ENCODE results near the gene KIRREL1.

Gene KIRREL1

GRCh38 chr1:158101455-158101854 is 108.0 kb downstream of the KIRREL1 start:
- Histone ChIP-seq H3K23ac (ENCODE audit: low read length) (no peak overlapping the region), H3K4me3 (ENCODE audit: low read depth, low read length) (no peak overlapping the region), H3K4me2 (ENCODE audit: low read length) (no peak overlapping the region), H3K79me1 (ENCODE audit: low read length) (no peaks in the 10 kb centered on the region), H2AK5ac (ENCODE audit: low read length) (no peak overlapping the region), H3K9me3 (ENCODE audit: insufficient read depth, low read depth, low read length) (peaks cover under 1% of the 10 kb centered on the region), H3K4me1 (ENCODE audit: control insufficient read depth in 1 of 2, insufficient read depth in 2 of 2, low read length in 2 of 2) (peaks cover 0 to 4% of the 10 kb centered on the region in 2 experiments), H3K36me3 (ENCODE audit: control insufficient read depth in 1 of 2, insufficient read depth in 2 of 2, low read length in 2 of 2) (peaks cover 3% of the 10 kb centered on the region in 2 experiments), H3K4ac (ENCODE audit: low read depth, low read length) (no peak overlapping the region), H3K27me3 (ENCODE audit: insufficient read depth, low read length) (no peaks in the 10 kb centered on the region), H2BK5ac (ENCODE audit: low read depth, low read length, poor library complexity) (no peak overlapping the region), H4K12ac (ENCODE audit: low read depth, low read length) (no peak overlapping the region), H3K9ac (ENCODE audit: low read length) (no peak overlapping the region), H2BK120ac (ENCODE audit: insufficient read depth, low read length, poor library complexity) (no peak overlapping the region), H2AFZ (ENCODE audit: insufficient read depth, low read length, poor library complexity) (no peak overlapping the region), H2BK12ac (ENCODE audit: low read length) (no peak overlapping the region), H3K18ac (ENCODE audit: low read length) (no peak overlapping the region), H4K91ac (ENCODE audit: low read depth, low read length) (no peak overlapping the region), H3K27ac (ENCODE audit: low read depth, low read length) (no peak overlapping the region), H4K8ac (ENCODE audit: low read depth, low read length) (no peak overlapping the region), H3K14ac (ENCODE audit: low read length) (no peak overlapping the region), H3K79me2 (ENCODE audit: control insufficient read depth, insufficient read depth, low read length, poor library complexity) (no peaks in the 10 kb centered on the region)
- WGBS (ENCODE audit: extremely low coverage, insufficient coverage, insufficient read length): no CpG with 5 or more reads among the region's 2 CpGs
- DNase-seq: no peak

DNA sequence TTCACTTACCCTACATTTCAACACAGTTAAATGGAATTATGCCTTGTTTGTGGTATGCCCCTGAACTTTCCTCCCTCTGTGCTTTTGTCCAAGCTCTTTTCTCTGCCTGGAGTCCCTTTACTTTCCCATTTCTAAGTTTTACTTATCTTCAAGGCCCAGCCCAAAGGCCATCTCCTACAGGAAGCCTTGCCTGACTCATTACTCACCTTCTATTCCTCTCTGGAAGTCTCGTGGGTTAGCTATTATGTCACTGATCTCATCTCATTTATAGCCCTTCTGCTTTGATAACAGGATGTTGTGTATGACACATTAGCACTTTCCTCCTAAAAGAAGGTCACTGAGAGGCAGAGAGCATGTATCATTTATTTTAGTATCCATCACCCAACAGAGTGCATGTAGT is 108.5 kb downstream of the KIRREL1 start:
- no CpG with 5 or more reads among the region's 1 CpG for WGBS (ENCODE audit: extremely low coverage, insufficient coverage, insufficient read length)

DNA sequence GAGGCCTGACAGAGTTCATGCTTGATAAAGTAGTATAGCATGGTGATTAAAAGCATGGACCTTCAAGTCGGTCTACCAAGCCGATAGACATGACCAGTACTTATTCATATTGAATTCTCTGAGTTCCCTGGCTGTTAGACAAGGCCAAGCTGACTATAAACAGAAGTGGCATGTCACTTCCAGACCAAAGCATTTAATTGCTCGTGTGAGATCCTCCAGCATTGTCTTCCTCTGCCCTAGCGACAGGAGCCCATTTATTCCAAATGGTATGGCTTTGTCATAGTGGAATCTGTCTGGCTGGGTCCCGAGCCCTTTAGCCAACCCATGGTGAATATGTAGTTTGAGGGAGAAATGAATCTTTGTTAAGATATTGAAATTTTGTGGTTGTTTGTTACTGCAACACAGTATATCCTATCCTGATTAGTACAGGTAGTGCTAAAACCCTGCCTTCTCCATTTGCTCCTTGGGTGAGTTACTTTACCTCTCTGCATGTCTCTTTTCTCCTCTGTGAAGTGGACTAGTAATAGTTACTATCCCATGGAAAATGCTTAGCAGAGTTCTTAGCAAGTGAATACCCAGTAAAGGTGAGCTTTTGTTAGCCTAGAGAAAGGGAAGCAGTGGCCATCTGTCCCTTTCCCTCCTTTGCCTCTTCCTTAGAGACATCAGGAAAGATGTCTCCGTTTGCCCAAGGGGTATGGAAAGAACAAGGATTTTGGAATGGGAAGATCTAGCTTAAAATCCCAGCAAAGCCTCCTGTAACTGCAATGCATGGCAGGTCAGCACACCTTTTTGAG is 109.6 kb downstream of the KIRREL1 start:
- Histone ChIP-seq H2BK120ac (ENCODE audit: insufficient read depth, low read length, poor library complexity) (no peak overlapping the region), H4K12ac (ENCODE audit: low read depth, low read length) (no peak overlapping the region), H4K8ac (ENCODE audit: low read depth, low read length) (no peak overlapping the region), H3K36me3 (ENCODE audit: control insufficient read depth in 1 of 2, insufficient read depth in 2 of 2, low read length in 2 of 2) (no peaks in the 10 kb centered on the region), H3K9ac (ENCODE audit: low read length) (no peak overlapping the region), H3K4me1 (ENCODE audit: control insufficient read depth in 1 of 2, insufficient read depth in 2 of 2, low read length in 2 of 2) (peaks cover 0 to 4% of the 10 kb centered on the region in 2 experiments), H3K4me2 (ENCODE audit: low read length) (no peak overlapping the region), H2BK5ac (ENCODE audit: low read depth, low read length, poor library complexity) (no peak overlapping the region), H4K91ac (ENCODE audit: low read depth, low read length) (no peak overlapping the region), H3K4me3 (ENCODE audit: low read depth, low read length) (no peak overlapping the region), H3K14ac (ENCODE audit: low read length) (no peak overlapping the region), H3K9me3 (ENCODE audit: insufficient read depth, low read depth, low read length) (no peaks in the 10 kb centered on the region), H3K4ac (ENCODE audit: low read depth, low read length) (no peak overlapping the region), H2AFZ (ENCODE audit: insufficient read depth, low read length, poor library complexity) (no peak overlapping the region), H3K79me1 (ENCODE audit: low read length) (no peaks in the 10 kb centered on the region), H3K18ac (ENCODE audit: low read length) (no peak overlapping the region), H3K27ac (ENCODE audit: low read depth, low read length) (no peak overlapping the region), H3K27me3 (ENCODE audit: insufficient read depth, low read length) (no peaks in the 10 kb centered on the region), H2BK12ac (ENCODE audit: low read length) (no peak overlapping the region), H3K79me2 (ENCODE audit: control insufficient read depth, insufficient read depth, low read length, poor library complexity) (no peaks in the 10 kb centered on the region), H2AK5ac (ENCODE audit: low read length) (no peak overlapping the region), H3K23ac (ENCODE audit: low read length) (no peak overlapping the region)
- no CpG with 5 or more reads among the region's 6 CpGs for WGBS (ENCODE audit: extremely low coverage, insufficient coverage, insufficient read length)
- no peak for DNase-seq

More for the DNA sequence above, 108.5 kb downstream of the KIRREL1 start:
- Histone ChIP-seq H4K91ac (ENCODE audit: low read depth, low read length) (no peak overlapping the region), H3K36me3 (ENCODE audit: control insufficient read depth in 1 of 2, insufficient read depth in 2 of 2, low read length in 2 of 2) (no peaks in the 10 kb centered on the region), H2BK120ac (ENCODE audit: insufficient read depth, low read length, poor library complexity) (no peak overlapping the region), H3K4me2 (ENCODE audit: low read length) (no peak overlapping the region), H3K23ac (ENCODE audit: low read length) (no peak overlapping the region), H3K27me3 (ENCODE audit: insufficient read depth, low read length) (no peaks in the 10 kb centered on the region), H3K9ac (ENCODE audit: low read length) (no peak overlapping the region), H3K14ac (ENCODE audit: low read length) (no peak overlapping the region), H2BK5ac (ENCODE audit: low read depth, low read length, poor library complexity) (no peak overlapping the region), H3K9me3 (ENCODE audit: insufficient read depth, low read depth, low read length) (no peaks in the 10 kb centered on the region), H3K4ac (ENCODE audit: low read depth, low read length) (no peak overlapping the region), H2AFZ (ENCODE audit: insufficient read depth, low read length, poor library complexity) (no peak overlapping the region), H2AK5ac (ENCODE audit: low read length) (no peak overlapping the region), H3K27ac (ENCODE audit: low read depth, low read length) (no peak overlapping the region), H3K79me2 (ENCODE audit: control insufficient read depth, insufficient read depth, low read length, poor library complexity) (no peaks in the 10 kb centered on the region), H3K18ac (ENCODE audit: low read length) (no peak overlapping the region), H3K4me1 (ENCODE audit: control insufficient read depth in 1 of 2, insufficient read depth in 2 of 2, low read length in 2 of 2) (peaks cover 0 to 4% of the 10 kb centered on the region in 2 experiments), H2BK12ac (ENCODE audit: low read length) (no peak overlapping the region), H4K12ac (ENCODE audit: low read depth, low read length) (no peak overlapping the region), H3K4me3 (ENCODE audit: low read depth, low read length) (no peak overlapping the region), H3K79me1 (ENCODE audit: low read length) (no peaks in the 10 kb centered on the region), H4K8ac (ENCODE audit: low read depth, low read length) (no peak overlapping the region)
- no peak for DNase-seq

DNA sequence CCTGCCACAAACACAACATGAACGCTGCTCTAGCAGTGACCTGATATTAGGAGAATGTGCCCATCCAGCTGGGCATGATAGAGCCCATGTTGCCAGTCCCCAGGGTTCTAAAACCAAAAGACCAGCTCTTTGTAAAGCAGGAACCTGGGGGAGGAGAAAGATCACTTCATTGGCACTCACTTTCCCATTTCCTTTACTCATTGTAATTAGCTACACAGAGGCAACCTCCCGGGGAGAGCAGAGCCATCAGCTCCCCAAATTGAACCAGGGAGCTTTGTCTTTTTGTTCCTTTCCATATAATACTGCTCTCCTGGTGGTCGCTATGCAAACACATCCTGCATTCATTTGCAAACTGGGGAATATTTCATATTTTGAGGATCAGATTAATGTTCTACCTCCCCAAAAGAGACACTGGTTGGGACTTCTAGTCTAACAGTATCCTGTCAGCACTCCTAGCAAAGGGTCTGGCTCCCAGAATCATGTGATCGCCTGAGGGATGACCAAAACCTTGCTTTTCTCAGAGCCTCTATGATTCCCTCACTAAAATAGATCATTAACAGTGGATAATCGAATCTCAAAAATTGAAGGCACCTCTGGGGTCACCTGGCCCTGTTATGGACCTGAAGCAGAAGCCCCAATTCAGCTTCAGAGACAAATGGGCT is 110.5 kb downstream of the KIRREL1 start:
- no peak overlapping the region for H4K12ac ChIP-seq (ENCODE audit: low read depth, low read length)
- WGBS (ENCODE audit: extremely low coverage, insufficient coverage, insufficient read length): no CpG with 5 or more reads among the region's 5 CpGs
- H3K36me3 ChIP-seq (ENCODE audit: control insufficient read depth in 1 of 2, insufficient read depth in 2 of 2, low read length in 2 of 2): no peaks in the 10 kb centered on the region
- H3K9ac ChIP-seq (ENCODE audit: low read length): no peak overlapping the region
- no peaks in the 10 kb centered on the region for H3K27me3 ChIP-seq (ENCODE audit: insufficient read depth, low read length)
- no peak overlapping the region for H4K91ac ChIP-seq (ENCODE audit: low read depth, low read length)
- H2AFZ ChIP-seq (ENCODE audit: insufficient read depth, low read length, poor library complexity): no peak overlapping the region
- H3K4me2 ChIP-seq (ENCODE audit: low read length): no peak overlapping the region
- H3K18ac ChIP-seq (ENCODE audit: low read length): no peak overlapping the region
- no peaks in the 10 kb centered on the region for H3K79me2 ChIP-seq (ENCODE audit: control insufficient read depth, insufficient read depth, low read length, poor library complexity)
- H3K9me3 ChIP-seq (ENCODE audit: insufficient read depth, low read depth, low read length): no peaks in the 10 kb centered on the region
- no peak overlapping the region for H2BK120ac ChIP-seq (ENCODE audit: insufficient read depth, low read length, poor library complexity)
- no peak overlapping the region for H3K23ac ChIP-seq (ENCODE audit: low read length)
- H2BK12ac ChIP-seq (ENCODE audit: low read length): no peak overlapping the region
- no peak overlapping the region for H3K4ac ChIP-seq (ENCODE audit: low read depth, low read length)
- no peak for DNase-seq
- no peak overlapping the region for H4K8ac ChIP-seq (ENCODE audit: low read depth, low read length)
- no peak overlapping the region for H3K4me3 ChIP-seq (ENCODE audit: low read depth, low read length)
- H3K79me1 ChIP-seq (ENCODE audit: low read length): no peaks in the 10 kb centered on the region
- H2AK5ac ChIP-seq (ENCODE audit: low read length): no peak overlapping the region
- peaks cover 0 to 2% of the 10 kb centered on the region in 2 experiments for H3K4me1 ChIP-seq (ENCODE audit: control insufficient read depth in 1 of 2, insufficient read depth in 2 of 2, low read length in 2 of 2)
- H3K14ac ChIP-seq (ENCODE audit: low read length): no peak overlapping the region
- H3K27ac ChIP-seq (ENCODE audit: low read depth, low read length): no peak overlapping the region
- no peak overlapping the region for H2BK5ac ChIP-seq (ENCODE audit: low read depth, low read length, poor library complexity)
